Astrocyte (in vitro differentiated cells and primary cell): ENCODE measurements around the gene PEX11G. TPM values are rescaled to one million over a fixed set of nuclear protein-coding genes. Genes with fewer than 3 reads are reported as not detected.

ENCODE experiments used
- DNase-seq: peaks from one replicate; pipeline ENCODE4 v3.0.0-alpha.2; 2010; ENCODE audit warnings: low read depth
- FAIRE-seq: peaks from 2 replicates; lab custom pipeline; 2011; peaks lifted over from hg19 to GRCh38; lab: Jason Lieb, UNC
- H2AFZ ChIP-seq: 2 replicates; pipeline ENCODE4 v1.6.0; 2012; ENCODE audit warnings: low read depth, low read length, inconsistent platforms
- H3K27ac ChIP-seq: 2 replicates; pipeline ENCODE4 v1.5.1; 2011; ENCODE audit warnings: low read depth, low read length, inconsistent platforms
- H3K27me3 ChIP-seq: 2 replicates; pipeline ENCODE4 v1.6.0; 2011; ENCODE audit warnings: low read length, inconsistent platforms; ENCODE audit not compliant: insufficient read depth
- H3K36me3 ChIP-seq: 2 replicates; pipeline ENCODE4 v1.5.1; 2011; ENCODE audit warnings: low read length, inconsistent platforms; ENCODE audit not compliant: insufficient read depth
- H3K4me1 ChIP-seq: 2 replicates; pipeline ENCODE4 v1.5.1; 2011; ENCODE audit warnings: low read length, inconsistent platforms; ENCODE audit not compliant: insufficient read depth
- H3K4me2 ChIP-seq: 2 replicates; pipeline ENCODE4 v1.6.0; 2012; ENCODE audit warnings: low read length, inconsistent platforms
- H3K4me3 ChIP-seq: 2 replicates; pipeline ENCODE4 v1.5.1; 2011; ENCODE audit warnings: low read depth, mild to moderate bottlenecking, low read length, inconsistent platforms; ENCODE audit not compliant: insufficient read depth
- H3K79me2 ChIP-seq: 2 replicates; pipeline ENCODE4 v1.6.0; 2012; ENCODE audit warnings: mild to moderate bottlenecking, low read length, inconsistent platforms; ENCODE audit not compliant: insufficient read depth
- H3K9ac ChIP-seq: 2 replicates; pipeline ENCODE4 v1.6.0; 2012; ENCODE audit warnings: mild to moderate bottlenecking, low read length, inconsistent platforms
- H3K9me3 ChIP-seq: 2 replicates; pipeline ENCODE4 v1.5.1; 2012; ENCODE audit warnings: low read depth, mild to moderate bottlenecking, low read length, inconsistent platforms; ENCODE audit not compliant: insufficient read depth
- H4K20me1 ChIP-seq: 2 replicates; pipeline ENCODE4 v1.6.0; 2012; ENCODE audit warnings: low read length, inconsistent platforms; ENCODE audit not compliant: insufficient read depth
- H3K27ac Mint-ChIP-seq: one replicate; pipeline ENCODE4 v1.8.0; 2021; ENCODE audit warnings: mild to moderate bottlenecking, mixed read lengths; ENCODE audit not compliant: unreplicated experiment
- H3K27me3 Mint-ChIP-seq: one replicate; pipeline ENCODE4 v1.8.0; 2021; ENCODE audit warnings: low read depth, mixed read lengths; ENCODE audit not compliant: unreplicated experiment
- H3K36me3 Mint-ChIP-seq: one replicate; pipeline ENCODE4 v1.8.0; 2021; ENCODE audit warnings: low read depth, mixed read lengths; ENCODE audit not compliant: unreplicated experiment
- H3K4me1 Mint-ChIP-seq: one replicate; pipeline ENCODE4 v1.8.0; 2021; ENCODE audit warnings: low read depth, mixed read lengths; ENCODE audit not compliant: unreplicated experiment
- H3K4me3 Mint-ChIP-seq: one replicate; pipeline ENCODE4 v1.8.0; 2021; ENCODE audit warnings: mild to moderate bottlenecking, moderate library complexity, mixed read lengths; ENCODE audit not compliant: unreplicated experiment
- H3K9me3 Mint-ChIP-seq: one replicate; pipeline ENCODE4 v1.8.0; 2021; ENCODE audit warnings: mild to moderate bottlenecking, mixed read lengths; ENCODE audit not compliant: unreplicated experiment
- CTCF ChIP-seq: IDR thresholded peaks from 2 replicates; pipeline ENCODE4 v1.5.1; 2011; ENCODE audit warnings: low read depth, mild to moderate bottlenecking, inconsistent platforms, low read length, moderate library complexity; ENCODE audit not compliant: insufficient read depth
- EZH2 ChIP-seq: IDR thresholded peaks from 2 replicates; pipeline ENCODE4 v1.6.1; 2012; ENCODE audit warnings: mild to moderate bottlenecking, low read length, inconsistent platforms; ENCODE audit not compliant: insufficient read depth
- total RNA-seq: library from RNA; stranded (reverse); gene quantifications from 2 replicates; pipeline ENCODE4 v1.2.1, GENCODE V29; 2021

PEX11G gene
- total RNA-seq, 1 donor from 2014 or later: 1.7 TPM

- Histone ChIP-seq H2AFZ (peak overlapping the region; percentile 91), H3K79me2 (peaks cover 9% of the 10 kb centered on the region), H4K20me1 (no peaks in the 10 kb centered on the region), H3K4me1 (peaks cover 6% of the 10 kb centered on the region), H3K27me3 (no peaks in the 10 kb centered on the region), H3K9ac (peak overlapping the region; percentile 87), H3K4me2 (peak overlapping the region; percentile 97), H3K9me3 (no peaks in the 10 kb centered on the region), H3K36me3 (no peaks in the 10 kb centered on the region), H3K27ac (peak overlapping the region; percentile 72), H3K4me3 (peak overlapping the region; percentile 90)
- DNase-seq (peak; percentile 77), FAIRE-seq (no peak)
- Mint-ChIP-seq H3K27ac (peak overlapping the region; percentile 94), H3K36me3 (peaks cover 4% of the 10 kb centered on the region), H3K4me1 (peaks cover 4% of the 10 kb centered on the region), H3K4me3 (peak overlapping the region; percentile 97), H3K27me3 (no peaks in the 10 kb centered on the region), H3K9me3 (no peaks in the 10 kb centered on the region)
- TF ChIP-seq EZH2 (no peak), CTCF (no peak)
These were observed 45.2 kb upstream of the PEX11G start for GRCh38 chr19:7533925-7534480.

GRCh38 chr19:7533281-7533885 is 44.5 kb upstream of the PEX11G start:
- H2AFZ ChIP-seq: peak overlapping the region; percentile 73
- H3K4me1 ChIP-seq: peaks cover 6% of the 10 kb centered on the region
- no peaks in the 10 kb centered on the region for H3K36me3 ChIP-seq
- H3K36me3 Mint-ChIP-seq: peaks cover 4% of the 10 kb centered on the region
- no peak for TF ChIP-seq CTCF
- no peak for TF ChIP-seq EZH2
- H3K4me2 ChIP-seq: peak overlapping the region; percentile 97
- H3K27ac ChIP-seq: peak overlapping the region; percentile 58
- peak overlapping the region; percentile 90 for H3K4me3 ChIP-seq
- no peak for DNase-seq
- peaks cover 4% of the 10 kb centered on the region for H3K4me1 Mint-ChIP-seq
- peak overlapping the region; percentile 62 for H3K27ac Mint-ChIP-seq
- peak overlapping the region; percentile 97 for H3K4me3 Mint-ChIP-seq
- no peaks in the 10 kb centered on the region for H3K9me3 ChIP-seq
- no peaks in the 10 kb centered on the region for H3K27me3 ChIP-seq
- no peak for FAIRE-seq
- H4K20me1 ChIP-seq: no peaks in the 10 kb centered on the region
- H3K9me3 Mint-ChIP-seq: no peaks in the 10 kb centered on the region
- H3K9ac ChIP-seq: peak overlapping the region; percentile 87
- H3K79me2 ChIP-seq: peaks cover 9% of the 10 kb centered on the region
- no peaks in the 10 kb centered on the region for H3K27me3 Mint-ChIP-seq
